NCI-H128 (cell line): Measurements from ENCODE around the gene JPH2.

Experiments used
- DNase-seq: peaks from one replicate; lab custom pipeline; 2025; ENCODE audit not compliant: unreplicated experiment; lab: John Stamatoyannopoulos, UW

JPH2 gene

DNA sequence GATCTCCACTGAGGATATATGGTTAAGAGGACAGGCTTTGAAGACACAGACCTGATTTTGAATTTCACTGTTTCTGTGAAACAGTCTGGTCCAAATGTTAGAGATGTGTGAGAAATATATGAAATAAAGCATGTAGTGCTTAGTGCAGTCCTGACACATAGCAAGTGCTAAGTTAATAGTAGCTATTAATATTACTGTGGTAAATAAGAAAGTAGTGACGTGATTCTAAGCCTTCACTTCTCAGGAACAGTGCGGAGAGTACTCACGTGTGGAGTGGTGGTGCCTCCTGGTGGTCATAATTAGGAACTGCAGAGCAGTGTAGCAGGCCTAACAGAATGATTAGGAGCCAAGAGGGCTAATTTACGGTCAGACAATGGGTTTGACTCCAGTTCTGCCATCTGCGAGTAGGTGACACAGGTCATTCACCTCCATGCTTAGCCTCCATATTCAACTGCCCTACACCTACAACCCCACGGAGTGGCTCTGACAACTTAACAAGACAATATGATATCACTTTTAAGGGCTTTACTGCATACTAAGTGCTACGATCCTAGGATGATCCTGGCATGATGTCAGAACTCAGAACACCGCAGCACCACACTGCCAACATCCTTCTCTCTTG, 106.2 kb downstream of the JPH2 start:
- DNase-seq, result peak; percentile 50

- no peak for DNase-seq
These were observed 106.9 kb downstream of the JPH2 start for GRCh38 chr20:44080064-44080463.

- no peak for DNase-seq
These were observed 107.7 kb downstream of the JPH2 start for GRCh38 chr20:44079291-44079690.

GRCh38 chr20:44075950-44076232, 111.1 kb downstream of the JPH2 start:
- DNase-seq, result no peak

GRCh38 chr20:44075191-44075949, 111.6 kb downstream of the JPH2 start:
- DNase-seq, result no peak

GRCh38 chr20:44074252-44075151, 112.5 kb downstream of the JPH2 start:
- no peak for DNase-seq

- DNase-seq, result no peak
These were observed 113.3 kb downstream of the JPH2 start for GRCh38 chr20:44073675-44074071.

DNA sequence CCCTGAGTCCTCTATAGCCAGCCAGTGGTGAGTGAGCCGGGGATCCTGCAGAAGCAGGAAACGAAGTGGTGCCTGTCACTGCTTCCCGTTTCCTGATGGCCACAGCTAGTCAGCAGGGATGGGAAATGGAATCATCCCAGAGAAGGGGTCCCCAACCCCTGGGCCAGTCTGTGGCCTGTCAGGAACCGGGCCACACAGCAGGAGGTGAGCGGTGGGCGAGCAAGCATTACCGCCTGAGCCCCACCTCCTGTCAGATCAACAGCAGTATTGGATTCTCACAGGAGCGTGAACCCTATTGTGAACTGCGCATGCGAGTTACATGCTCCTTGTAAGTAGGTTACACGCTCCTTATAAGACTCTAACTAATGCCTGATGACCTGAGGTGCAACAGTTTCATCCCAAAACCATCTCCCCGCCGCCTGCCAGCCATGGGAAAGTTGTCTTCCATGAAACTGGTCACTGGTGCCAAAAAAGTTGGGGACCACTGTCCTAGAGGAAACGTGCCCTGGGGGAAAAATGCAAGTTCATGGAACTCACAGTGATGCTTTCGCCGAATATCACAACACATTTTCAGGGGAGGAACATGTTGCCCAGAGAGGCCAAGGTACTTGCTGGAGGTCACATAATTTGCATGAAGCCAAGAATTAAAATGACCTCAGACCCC, 113.8 kb downstream of the JPH2 start:
- DNase-seq, result no peak

DNA sequence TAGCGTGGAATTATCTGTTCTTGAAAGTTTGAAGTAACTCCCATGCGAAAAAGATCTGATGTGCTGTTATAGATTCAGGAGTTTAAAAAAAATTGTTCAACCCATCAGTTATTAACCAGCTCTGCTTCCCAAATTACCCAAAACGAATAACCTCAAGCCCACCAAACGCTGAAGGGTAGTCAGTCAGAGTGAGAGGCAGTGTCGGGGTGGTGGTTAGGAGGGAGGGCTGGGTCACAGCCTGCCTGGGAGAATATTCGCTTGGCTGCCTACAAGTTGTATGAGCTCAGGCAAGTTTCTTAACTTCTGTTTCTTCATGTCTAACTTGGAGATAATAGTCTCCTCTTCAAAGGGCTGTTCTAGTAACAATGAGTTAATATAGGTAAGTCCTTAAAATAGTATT, 114.6 kb downstream of the JPH2 start:
- DNase-seq, result no peak

- DNase-seq, result no peak
These were observed 115.4 kb downstream of the JPH2 start for GRCh38 chr20:44071526-44072111.

- no peak for DNase-seq
These were observed 115.9 kb downstream of the JPH2 start for GRCh38 chr20:44071057-44071456.

DNA sequence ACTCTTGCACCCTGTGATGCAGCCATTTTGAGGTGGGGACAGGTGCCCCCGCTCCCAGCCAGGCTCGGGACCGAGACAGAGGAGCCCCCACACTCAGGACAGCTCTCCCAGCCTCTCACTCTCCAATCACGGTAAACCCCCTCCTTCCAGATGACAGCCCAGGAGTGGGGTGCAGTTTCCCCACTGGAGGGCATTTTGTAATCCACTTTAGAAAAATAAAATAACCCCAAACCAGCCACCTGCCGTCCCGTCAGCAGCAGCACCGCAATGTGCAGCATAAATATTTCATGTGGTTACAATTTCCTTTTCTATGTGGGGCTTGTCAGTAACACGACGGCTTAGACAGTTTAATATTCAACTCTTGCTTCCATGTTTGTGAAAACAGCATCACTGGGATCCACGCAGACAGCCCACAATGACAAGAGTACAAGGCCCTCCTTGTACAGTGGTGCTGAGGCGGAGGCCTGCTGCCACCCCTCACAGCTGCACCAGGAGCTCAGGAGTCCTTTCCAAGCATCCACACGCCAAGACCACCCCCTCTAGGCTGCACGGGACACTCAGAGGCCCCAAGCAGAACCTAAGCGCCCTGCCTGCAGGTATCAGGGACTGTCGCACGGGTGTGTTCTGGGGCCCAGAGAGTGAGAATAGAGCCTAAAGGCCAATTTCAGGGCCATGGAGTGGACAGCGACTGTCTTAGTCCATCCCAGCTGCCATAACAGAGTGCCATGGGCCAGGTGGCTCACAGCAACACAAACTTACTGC, 116.7 kb downstream of the JPH2 start:
- DNase-seq, result no peak

- no peak for DNase-seq
These were observed 117.6 kb downstream of the JPH2 start for GRCh38 chr20:44069203-44070011.

- no peak for DNase-seq
These were observed 118.4 kb downstream of the JPH2 start for GRCh38 chr20:44068316-44069201.

- DNase-seq, result no peak
These were observed 119.3 kb downstream of the JPH2 start for GRCh38 chr20:44067650-44068081.

DNA sequence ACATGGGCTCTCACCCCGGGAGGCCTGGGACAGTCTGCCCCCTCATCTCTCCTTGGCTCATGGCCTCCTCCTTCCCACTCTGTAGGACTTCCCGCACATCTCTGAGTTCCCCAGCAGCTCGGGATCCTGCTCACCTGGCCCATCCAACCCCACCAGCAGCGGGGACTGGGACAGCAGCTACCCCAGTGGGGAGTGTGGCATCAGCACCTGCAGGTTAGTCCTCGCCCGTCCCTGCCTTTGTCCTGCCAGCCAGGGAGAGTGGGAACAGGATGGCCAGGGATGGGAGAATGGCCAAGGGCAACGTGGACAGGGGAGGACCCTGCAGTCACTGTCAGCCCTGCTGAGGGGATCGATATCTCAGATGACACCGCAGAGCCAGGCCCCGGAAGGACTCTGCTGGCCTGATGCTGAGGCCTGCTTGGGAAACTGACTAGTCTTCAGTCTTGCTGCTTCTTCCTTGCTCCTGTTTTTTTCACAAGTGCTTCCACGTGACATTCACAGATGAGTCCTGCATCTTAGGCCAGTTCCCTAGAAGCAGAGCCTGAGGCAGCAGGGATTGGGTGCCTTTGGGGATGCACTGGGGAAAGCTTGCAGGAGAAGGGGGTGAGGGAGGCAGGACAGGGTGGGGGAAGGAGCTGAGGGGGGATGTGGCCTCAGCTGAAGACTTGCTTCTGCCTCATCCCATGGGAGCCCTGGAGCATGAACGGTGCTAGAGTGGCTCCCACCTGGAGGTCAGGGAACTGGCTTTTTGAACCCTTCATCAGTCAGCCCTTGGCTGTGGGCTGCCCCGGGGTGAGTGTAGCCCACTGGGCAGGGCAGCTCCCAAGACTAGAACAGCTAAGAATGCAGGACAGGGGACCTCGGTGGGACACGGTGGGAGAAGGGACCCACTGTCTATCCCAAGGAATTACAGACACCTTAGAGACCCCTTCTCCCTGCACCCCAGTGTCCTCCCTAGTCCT, 120.1 kb downstream of the JPH2 start:
- DNase-seq, result no peak
